GM19238 (cell line): ENCODE measurements around the gene TMPRSS11D.

Source experiments
- DNase-seq: peaks from one replicate; pipeline ENCODE4 v3.0.0; 2011; ENCODE audit warnings: low spot score; ENCODE audit not compliant: insufficient read length

Gene TMPRSS11D

GRCh38 chr4:67886281-67886680 lies 2.5 kb upstream of the TMPRSS11D start:
- DNase-seq, result no peak

GRCh38 chr4:67885762-67886161 lies 2.0 kb upstream of the TMPRSS11D start:
- DNase-seq, result no peak

GRCh38 chr4:67884701-67885100 lies 899 bp upstream of the TMPRSS11D start:
- no peak for DNase-seq

GRCh38 chr4:67883458-67883857 lies 344 bp downstream of the TMPRSS11D start:
- DNase-seq, result no peak

- no peak for DNase-seq
These were observed 2.8 kb downstream of the TMPRSS11D start for GRCh38 chr4:67880866-67881610.

- no peak for DNase-seq
These were observed 4.3 kb downstream of the TMPRSS11D start for GRCh38 chr4:67879486-67879885.

- DNase-seq, result no peak
These were observed 6.7 kb downstream of the TMPRSS11D start for GRCh38 chr4:67877086-67877485.

GRCh38 chr4:67874986-67875385 lies 8.8 kb downstream of the TMPRSS11D start:
- DNase-seq, result no peak

GRCh38 chr4:67873116-67873515 lies 10.7 kb downstream of the TMPRSS11D start:
- no peak for DNase-seq

- DNase-seq, result peak; percentile 1
These were observed 11.9 kb downstream of the TMPRSS11D start for GRCh38 chr4:67871867-67872266.

GRCh38 chr4:67869580-67870190 lies 14.1 kb downstream of the TMPRSS11D start:
- DNase-seq, result no peak

- DNase-seq, result no peak
These were observed 22.3 kb downstream of the TMPRSS11D start for GRCh38 chr4:67861513-67861912.

GRCh38 chr4:67853336-67853735 lies 30.5 kb downstream of the TMPRSS11D start:
- DNase-seq, result no peak

- no peak for DNase-seq
These were observed 62.9 kb downstream of the TMPRSS11D start for GRCh38 chr4:67820903-67821302.

GRCh38 chr4:67810011-67810410 lies 73.8 kb downstream of the TMPRSS11D start:
- DNase-seq, result no peak

GRCh38 chr4:67809502-67809901 lies 74.3 kb downstream of the TMPRSS11D start:
- no peak for DNase-seq

GRCh38 chr4:67796810-67797209 lies 87.0 kb downstream of the TMPRSS11D start:
- DNase-seq, result no peak

- DNase-seq, result no peak
These were observed 93.1 kb downstream of the TMPRSS11D start for GRCh38 chr4:67790721-67791120.

- no peak for DNase-seq
These were observed 96.5 kb downstream of the TMPRSS11D start for GRCh38 chr4:67787311-67787710.

- DNase-seq, result no peak
These were observed 98.3 kb downstream of the TMPRSS11D start for GRCh38 chr4:67785528-67785927.

- DNase-seq, result no peak
These were observed 104.2 kb downstream of the TMPRSS11D start for GRCh38 chr4:67779631-67780030.

- no peak for DNase-seq
These were observed 107.1 kb downstream of the TMPRSS11D start for GRCh38 chr4:67776746-67777145.
